K562 (cell line): ENCODE results near the gene GUCA1A. TPM values are rescaled to one million over a fixed set of nuclear protein-coding genes. Genes with fewer than 3 reads are reported as not detected.

Source experiments
- ATAC-seq: fragments of 200-7000 bp; cut with Tn5 transposase; 3 replicates; pipeline ENCODE4 v1.9.1; 2020; ENCODE audit warnings: moderate library complexity
- Bru-seq: library from RNA; stranded (reverse); fragments of 400-500 nt; gene quantifications from one replicate; lab custom pipeline; 2021; lab: Mats Ljungman, UMichigan
- BruChase-seq, 2 experiments: library from RNA; stranded (reverse); fragments of 400-500 nt; gene quantifications; one replicate each; lab custom pipeline; 2021; lab: Mats Ljungman, UMichigan
- BruUV-seq: library from RNA; stranded (reverse); fragments of 400-500 nt; replicated peaks from 2 replicates; lab custom pipeline; 2021; lab: Mats Ljungman, UMichigan
- CTCF ChIA-PET: fragments of 300-600 bp; formaldehyde crosslinking; extraction: SDS; loops from one replicate; lab custom pipeline; 2021; ENCODE audit warnings: low intra/inter-chr PET ratio; lab: Yijun Ruan, JAX
- POLR2A ChIA-PET: fragments of 300-600, 350-650 bp; sonication (Branson Sonifier 250); formaldehyde crosslinking; extraction: SDS; loops from one replicate; lab custom pipeline; 2021; ENCODE audit warnings: antibody characterized with exemption, inconsistent platforms; lab: Yijun Ruan, JAX
- DNase-seq, 4 experiments: peaks; one replicate each; pipeline versions ENCODE4 v3.0.0 to v3.0.0-alpha.2; 2011 to 2018; ENCODE audit warnings: low spot score in 3 of 4, mixed read lengths in 3 of 4; ENCODE audit errors: extremely low read depth in 1 of 4
- FAIRE-seq: peaks from 2 replicates; lab custom pipeline; 2011; peaks lifted over from hg19 to GRCh38; lab: Jason Lieb, UNC
- H2AFZ ChIP-seq: 2 replicates; pipeline ENCODE4 v1.6.0; 2011; ENCODE audit warnings: low read depth, low read length, control low read depth, inconsistent platforms
- H3K27ac ChIP-seq: fragments of 200-600 bp; 3 replicates; pipeline ENCODE4 v1.8.0; 2011; ENCODE audit warnings: low read depth, mild to moderate bottlenecking, control low read depth, inconsistent platforms, low read length, moderate library complexity, mixed read lengths; ENCODE audit errors: extremely low read depth
- H3K27me3 ChIP-seq, 2 experiments: fragments of 300-600 bp in 1 of 2; 2 replicates in 1 of 2; 3 replicates in 1 of 2; pipeline versions ENCODE4 v1.6.0 to v1.8.0; 2011; ENCODE audit warnings: inconsistent platforms in 2 of 2, low read length in 2 of 2, mild to moderate bottlenecking in 1 of 2, mixed read lengths in 1 of 2, moderate library complexity in 1 of 2; ENCODE audit not compliant: control insufficient read depth in 2 of 2, insufficient read depth in 2 of 2
- H3K36me3 ChIP-seq: fragments of 300-600 bp; 3 replicates; pipeline ENCODE4 v1.8.0; 2011; ENCODE audit warnings: mild to moderate bottlenecking, low read length, inconsistent platforms; ENCODE audit not compliant: control insufficient read depth, insufficient read depth
- H3K4me1 ChIP-seq, 2 experiments: fragments of 200-600 bp in 1 of 2; replicated peaks in 1 of 2; 2 replicates in 1 of 2; 3 replicates in 1 of 2; pipeline versions ENCODE4 v1.5.1 to v1.8.0; 2011; ENCODE audit warnings: inconsistent platforms in 2 of 2, low read length in 2 of 2, mild to moderate bottlenecking in 1 of 2, mixed read lengths in 1 of 2, moderate library complexity in 1 of 2; ENCODE audit not compliant: control insufficient read depth in 2 of 2, insufficient read depth in 2 of 2
- H3K4me2 ChIP-seq: 2 replicates; pipeline ENCODE4 v1.6.1; 2011; ENCODE audit warnings: low read length, control low read depth, inconsistent platforms, mixed read lengths; ENCODE audit not compliant: insufficient read depth
- H3K4me3 ChIP-seq: fragments of 200-600 bp; sonication (generic), shearing (Covaris generic); 2 replicates; pipeline ENCODE4 v1.5.1; 2016; ENCODE audit warnings: control low read depth, inconsistent platforms
- H3K79me2 ChIP-seq: fragments of 200-600 bp; 3 replicates; pipeline ENCODE4 v1.8.0; 2011; ENCODE audit warnings: low read length, inconsistent platforms; ENCODE audit not compliant: control insufficient read depth, insufficient read depth
- H3K9ac ChIP-seq, 2 experiments: 2 replicates each; pipeline versions ENCODE4 v1.6.0 to v1.6.1; 2011; ENCODE audit warnings: low read depth in 2 of 2, low read length in 2 of 2, control low read depth in 1 of 2, inconsistent platforms in 1 of 2, mild to moderate bottlenecking in 1 of 2, mixed read lengths in 1 of 2; ENCODE audit not compliant: insufficient read depth in 1 of 2
- H3K9me1 ChIP-seq: one replicate; pipeline ENCODE4 v1.6.0; 2011; ENCODE audit warnings: inconsistent platforms, mild to moderate bottlenecking, low read length, moderate library complexity; ENCODE audit not compliant: control insufficient read depth, insufficient read depth
- H3K9me3 ChIP-seq: replicated peaks from 2 replicates; pipeline ENCODE4 v1.5.1; 2011; ENCODE audit warnings: low read depth, low read length, inconsistent platforms; ENCODE audit not compliant: control insufficient read depth, insufficient read depth
- H4K20me1 ChIP-seq: replicated peaks from 2 replicates; pipeline ENCODE4 v1.6.1; 2011; ENCODE audit warnings: low read length, inconsistent platforms, mixed read lengths; ENCODE audit not compliant: control insufficient read depth, insufficient read depth
- ARHGAP35 ChIP-seq: fragments of 450-650 bp; IDR thresholded peaks from 2 replicates; pipeline ENCODE4 v1.6.1; 2018; ENCODE audit not compliant: partially characterized antibody
- CLOCK ChIP-seq: fragments of 250-450 bp; sonication (Bioruptor Pico); IDR thresholded peaks from 2 replicates; pipeline ENCODE4 v1.4.0; 2020; ENCODE audit warnings: mild to moderate bottlenecking, moderate library complexity, borderline replicate concordance
- FOXO4 ChIP-seq: fragments of 450-650 bp; formaldehyde crosslinking; IDR thresholded peaks from 2 replicates; pipeline ENCODE4 v1.4.0; 2020; ENCODE audit warnings: mild to moderate bottlenecking, moderate library complexity
- KAT7 ChIP-seq: sonication (generic); formaldehyde crosslinking; IDR thresholded peaks from 2 replicates; pipeline ENCODE4 v1.8.0; 2022; ENCODE audit warnings: missing genetic modification reagents, mild to moderate bottlenecking, borderline replicate concordance
- KAT8 ChIP-seq: fragments of 450-650 bp; IDR thresholded peaks from 2 replicates; pipeline ENCODE4 v1.6.1; 2016; ENCODE audit warnings: low read depth, mild to moderate bottlenecking
- MEF2A ChIP-seq: IDR thresholded peaks from 2 replicates; pipeline ENCODE4 v1.6.1; 2011; ENCODE audit warnings: low read depth, mild to moderate bottlenecking, low read length, moderate library complexity; ENCODE audit not compliant: control insufficient read depth
- RFX5 ChIP-seq: IDR thresholded peaks from 2 replicates; pipeline ENCODE4 v1.6.1; 2011; ENCODE audit warnings: low read depth, mild to moderate bottlenecking, improper control_type of control experiment, low read length
- STAT5B ChIP-seq: fragments of 250-450 bp; sonication (Bioruptor Pico); IDR thresholded peaks from 2 replicates; pipeline ENCODE4 v1.8.0; 2021; ENCODE audit warnings: mild to moderate bottlenecking, inconsistent platforms
- YY1 ChIP-seq, 3 experiments: IDR thresholded peaks; 2 replicates each; pipeline ENCODE4 v1.6.1; 2011; ENCODE audit warnings: low read length in 2 of 3, mild to moderate bottlenecking in 2 of 3, moderate library complexity in 2 of 3, borderline replicate concordance in 1 of 3, control low read depth in 1 of 3, low read depth in 1 of 3; ENCODE audit not compliant: insufficient read depth in 3 of 3, insufficient replicate concordance in 2 of 3, control insufficient read depth in 1 of 3, insufficient read length in 1 of 3; ENCODE audit errors: extremely low read depth in 1 of 3
- ZBTB43 ChIP-seq: sonication (generic); formaldehyde crosslinking; IDR thresholded peaks from 2 replicates; pipeline ENCODE4 v1.8.0; 2023; ENCODE audit warnings: mild to moderate bottlenecking, missing genetic modification reagents
- ZNF408 ChIP-seq: fragments of 250-450 bp; sonication (Bioruptor Pico); IDR thresholded peaks from 2 replicates; pipeline ENCODE4 v1.4.0; 2020; ENCODE audit warnings: low read depth, mild to moderate bottlenecking, moderate library complexity
- ZNF431 ChIP-seq: sonication (generic); formaldehyde crosslinking; IDR thresholded peaks from 2 replicates; pipeline ENCODE4 v1.8.0; 2022; ENCODE audit warnings: mild to moderate bottlenecking, missing genetic modification reagents
- ZNF668 ChIP-seq: fragments of 250-450 bp; sonication (Bioruptor Pico); IDR thresholded peaks from 2 replicates; pipeline ENCODE4 v1.8.0; 2022; ENCODE audit warnings: mild to moderate bottlenecking, inconsistent platforms
- WGBS: fragments of 100-300 bp; shearing (Covaris generic); methylation state at CpG from one replicate; pipeline ENCODE4 v1.1.6; 2016; ENCODE audit warnings: low coverage, mixed read lengths; ENCODE audit not compliant: insufficient coverage; ENCODE audit errors: missing lambda C conversion rate; 5-methylcytosine and 5-hydroxymethylcytosine counted together
- in situ Hi-C: fragments of 300-500 bp; cut with MboI; formaldehyde crosslinking; loops from 4 replicates; pipeline ENCODE4 v1.15.0; 2018; ENCODE audit warnings: inconsistent platforms, mixed read lengths
- intact Hi-C: fragments of 100-400 bp; cut with micrococcal nuclease; formaldehyde crosslinking; loops from 2 replicates; pipeline ENCODE4 v1.14.2; 2022
- long read RNA-seq, 3 experiments: library from polyadenylated mRNA in 2 of 3; library from RNA in 1 of 3; unstranded in 2 of 3; stranded (forward) in 1 of 3; transcript quantifications; one replicate each; pipeline ENCODE4 v2.0.0, GENCODE V29; 2019 to 2022
- polyA minus RNA-seq, 3 experiments: library from RNA; depleted of rRNA, polyadenylated mRNA; stranded (reverse); fragments of >200 nt; gene quantifications; 2 replicates each; pipeline ENCODE4 v1.2.3, GENCODE V29; 2011
- polyA plus RNA-seq, 8 experiments: library from polyadenylated mRNA; depleted of rRNA in 4 of 8; stranded (reverse) in 5 of 8; unstranded in 3 of 8; fragments of >200 nt; fragmentation: Nextera tagmentation in 2 of 8; fragmentation: Illumina TruSeq in 1 of 8; extraction: Ambion mirVana in 2 of 8; extraction: Trizol in 1 of 8; gene quantifications; 2 replicates each; pipeline versions ENCODE4 v1.2.1 to v1.2.3, GENCODE V29; 2011 to 2014; ENCODE audit warnings: inconsistent platforms in 1 of 8, missing spikeins in 1 of 8
- total RNA-seq, 7 experiments: library from RNA; depleted of rRNA in 6 of 7; stranded (reverse); fragments of >200 nt in 6 of 7; fragmentation: Illumina TruSeq in 2 of 7; extraction: Trizol in 2 of 7; gene quantifications; 2 replicates each; pipeline versions ENCODE4 v1.2.1 to v1.2.3, GENCODE V29; 2011 to 2021; ENCODE audit warnings: low replicate concordance in 1 of 7

GUCA1A gene
- not detected in 2 replicates for total RNA-seq (2011; cell fraction: chromatin; rRNA removed; ENCODE audit: low replicate concordance)
- total RNA-seq (2011; cell fraction: nucleolus; rRNA removed), result not detected in 2 replicates
- not detected in 2 replicates for total RNA-seq (2011; cell fraction: nucleoplasm; rRNA removed)
- not detected in 2 replicates for total RNA-seq (2014; rRNA removed)
- not detected in 2 replicates for total RNA-seq (2014; rRNA removed; fragmentation: Illumina TruSeq; extraction: Trizol)
- not detected in 2 replicates for total RNA-seq (2015; rRNA removed; fragmentation: Illumina TruSeq; extraction: Trizol)
- total RNA-seq (2021), result not detected in 2 replicates
- polyA plus RNA-seq (2011; rRNA removed), result not detected in 2 replicates
- polyA plus RNA-seq (2011; cell fraction: cytosol; rRNA removed), result not detected in 2 replicates
- polyA plus RNA-seq (2011; cell fraction: nucleus; rRNA removed), result not detected in 2 replicates
- polyA plus RNA-seq (2012), result not detected in 2 replicates
- not detected in 2 replicates for polyA plus RNA-seq (2014; fragmentation: Illumina TruSeq; extraction: Trizol)
- polyA plus RNA-seq (2014; fragmentation: Nextera tagmentation; extraction: Ambion mirVana), result not detected
- not detected in 2 replicates for polyA plus RNA-seq (2014; rRNA removed)
- not detected in 2 replicates for polyA minus RNA-seq (2011; rRNA and poly(A)+ RNA removed)
- not detected in 2 replicates for polyA minus RNA-seq (2011; cell fraction: cytosol; rRNA and poly(A)+ RNA removed)
- not detected in 2 replicates for polyA minus RNA-seq (2011; cell fraction: nucleus; rRNA and poly(A)+ RNA removed)
- Bru-seq, nascent RNA, result not detected
- not detected for BruChase-seq, experiment 1, labeled RNA remaining after a 2-hour chase
- not detected for BruChase-seq, experiment 2, labeled RNA remaining after a 6-hour chase
- long read RNA-seq, experiment 1, result 0 reads
- long read RNA-seq, experiment 2, result 0 reads
- long read RNA-seq, experiment 3, result 0 reads

GRCh38 chr6:42173101-42173500, at the start of gene GUCA1A:
TSS of gene GUCA1A (plus strand) at chr6:42173364. CDS start at chr6:42173614, 250 bp downstream.
- no peak within 1 kb of the TSS for H3K4me2 ChIP-seq
- no peak for FAIRE-seq

More at GRCh38 chr6:42173101-42173500, at the start of gene GUCA1A:
- Histone ChIP-seq H3K27ac (no peak within 1 kb of the TSS), H3K9me1 (no peaks in the 10 kb centered on the region), H3K9me3 (no peaks in the 10 kb centered on the region; the same call in 1 of the 2 replicates), H3K79me2 (no peaks in the 10 kb centered on the region), H3K9ac (0 out of 4 replicates have a peak within 1 kb of the TSS, but pooled peaks of 1 of the 2 experiments have one; percentile 32), H3K4me3 (no peak within 1 kb of the TSS), H3K27me3 (no peaks in the 10 kb centered on the region), H3K4me1 (peaks cover 0 to 8% of the 10 kb centered on the region in 2 experiments; a peak in 3 of 5 replicates), H4K20me1 (no peaks in the 10 kb centered on the region), H2AFZ (peak within 1 kb of the TSS; percentile 44), H3K36me3 (no peaks in the 10 kb centered on the region)
- TF ChIP-seq ZBTB43 (CRISPR knock-in tag) (no peak), YY1 (IDR thresholded peaks at IDR 0.05; ENCODE audit: borderline replicate concordance in 1 of 3, control insufficient read depth in 1 of 3, extremely low read depth in 1 of 3, insufficient read depth in 3 of 3, insufficient read length in 1 of 3, insufficient replicate concordance in 2 of 3, low read depth in 1 of 3, low read length in 2 of 3) (no peak), ZNF431 (CRISPR knock-in tag) (no peak), ZNF408 (CRISPR knock-in tag) (no peak), KAT8 (no peak), ZNF668 (CRISPR knock-in tag) (no peak), RFX5 (no peak), STAT5B (CRISPR knock-in tag) (no peak), KAT7 (no peak), ARHGAP35 (no peak), CLOCK (CRISPR knock-in tag) (no peak), MEF2A (no peak), FOXO4 (CRISPR knock-in tag) (no peak)
- ChIA-PET POLR2A (interaction anchor here (0.6 to 3.5 kb wide), 5 partner anchors 10 to 41 kb away, joined by 3 to 11 read pairs (median 4); partner anchors contain the start of gene GUCA1B), CTCF (no interaction called here)
- WGBS, result 15% methylated on average over 2 of the region's 2 CpGs
- BruUV-seq, result no TSS peak
- intact Hi-C loops, result no loop called here
- DNase-seq (no peak), ATAC-seq (no peak)
- in situ Hi-C loops, result no loop called here
